ENCODE data around the gene RPS6KC1.

The RPS6KC1 gene

DNA sequence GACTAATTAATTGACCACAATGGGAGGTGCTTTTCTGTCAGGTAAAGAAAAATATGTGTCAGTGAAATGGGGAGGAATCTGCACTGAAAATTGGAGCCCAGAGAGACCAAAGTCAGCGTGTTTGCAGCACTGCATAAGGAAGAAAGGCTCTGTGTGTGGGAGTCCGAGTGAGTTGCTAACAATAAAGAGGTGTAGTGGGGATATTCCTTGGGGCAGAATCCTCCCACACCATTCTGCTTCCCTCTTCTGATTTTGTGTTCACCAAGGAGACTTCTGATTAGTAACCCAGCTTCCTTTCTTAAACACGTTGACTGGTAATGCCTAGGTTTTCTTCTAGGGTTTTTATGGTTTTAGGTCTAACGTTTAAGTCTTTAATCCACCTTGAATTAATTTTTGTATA, 240.5 kb downstream of the RPS6KC1 start:
- Histone ChIP-seq H3K9me2 (ENCODE audit: low read depth, low read length) (no peaks in the 10 kb centered on the region), H3K4me1 (ENCODE audit: insufficient read depth, low read length, severe bottlenecking) (no peaks in the 10 kb centered on the region)
- no peak for TF ChIP-seq EZH2 (IDR thresholded peaks at IDR 0.05; ENCODE audit: borderline replicate concordance, low read length)
- TF ChIP-seq, protein P1, sequence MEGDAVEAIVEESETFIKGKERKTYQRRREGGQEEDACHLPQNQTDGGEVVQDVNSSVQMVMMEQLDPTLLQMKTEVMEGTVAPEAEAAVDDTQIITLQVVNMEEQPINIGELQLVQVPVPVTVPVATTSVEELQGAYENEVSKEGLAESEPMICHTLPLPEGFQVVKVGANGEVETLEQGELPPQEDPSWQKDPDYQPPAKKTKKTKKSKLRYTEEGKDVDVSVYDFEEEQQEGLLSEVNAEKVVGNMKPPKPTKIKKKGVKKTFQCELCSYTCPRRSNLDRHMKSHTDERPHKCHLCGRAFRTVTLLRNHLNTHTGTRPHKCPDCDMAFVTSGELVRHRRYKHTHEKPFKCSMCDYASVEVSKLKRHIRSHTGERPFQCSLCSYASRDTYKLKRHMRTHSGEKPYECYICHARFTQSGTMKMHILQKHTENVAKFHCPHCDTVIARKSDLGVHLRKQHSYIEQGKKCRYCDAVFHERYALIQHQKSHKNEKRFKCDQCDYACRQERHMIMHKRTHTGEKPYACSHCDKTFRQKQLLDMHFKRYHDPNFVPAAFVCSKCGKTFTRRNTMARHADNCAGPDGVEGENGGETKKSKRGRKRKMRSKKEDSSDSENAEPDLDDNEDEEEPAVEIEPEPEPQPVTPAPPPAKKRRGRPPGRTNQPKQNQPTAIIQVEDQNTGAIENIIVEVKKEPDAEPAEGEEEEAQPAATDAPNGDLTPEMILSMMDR (IDR thresholded peaks at IDR 0.05; ENCODE audit: low read length) = no peak

DNA sequence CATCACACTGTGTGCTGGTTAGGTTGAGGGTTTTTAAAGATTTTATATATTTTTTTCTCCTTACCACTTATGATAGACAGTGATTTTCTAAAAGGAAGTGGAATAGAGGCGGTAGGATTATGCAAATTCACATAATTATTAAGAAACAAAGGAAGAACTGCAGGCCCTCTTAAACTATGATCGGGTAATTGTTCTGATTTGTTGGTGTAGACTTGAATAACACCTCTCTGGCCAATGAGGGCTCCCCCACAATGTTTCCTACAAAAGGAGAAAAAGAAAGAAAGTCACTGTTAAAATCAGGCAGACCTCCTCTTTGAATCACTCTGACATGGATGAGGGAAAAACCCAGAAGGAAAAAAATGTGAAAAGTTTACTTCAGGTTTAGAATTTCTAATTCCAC, 241.6 kb downstream of the RPS6KC1 start:
- Histone ChIP-seq H2AFZ (ENCODE audit: low read length) (no peak overlapping the region), H3K9me3 (ENCODE audit: low read length) (no peaks in the 10 kb centered on the region), H3K9ac (ENCODE audit: low read length) (no peak overlapping the region), H3K27ac (ENCODE audit: low read depth, low read length, poor library complexity, severe bottlenecking) (no peak overlapping the region), H4K20me1 (ENCODE audit: insufficient read depth, low read length) (no peaks in the 10 kb centered on the region), H3F3A (ENCODE audit: insufficient read depth, low read length) (no peaks in the 10 kb centered on the region), H3K4me2 (ENCODE audit: low read length) (no peak overlapping the region), H3K4me1 (ENCODE audit: insufficient read depth, low read length, severe bottlenecking) (no peaks in the 10 kb centered on the region), H3K36me3 (ENCODE audit: insufficient read depth, low read length) (no peaks in the 10 kb centered on the region), H3K79me2 (ENCODE audit: insufficient read depth, low read length) (no peaks in the 10 kb centered on the region), H3K9me2 (ENCODE audit: low read depth, low read length) (no peaks in the 10 kb centered on the region), H3K27me3 (ENCODE audit: insufficient read depth, low read length) (no peaks in the 10 kb centered on the region), H3K4me3 (ENCODE audit: low read depth, low read length, poor library complexity, severe bottlenecking) (no peak overlapping the region)
- no peak for TF ChIP-seq EZH2 (IDR thresholded peaks at IDR 0.05; ENCODE audit: borderline replicate concordance, low read length)
- TF ChIP-seq, protein P1 (IDR thresholded peaks at IDR 0.05; ENCODE audit: low read length) = no peak

More for the DNA sequence above, 240.5 kb downstream of the RPS6KC1 start:
- no peaks in the 10 kb centered on the region for H3K79me2 ChIP-seq (ENCODE audit: insufficient read depth, low read length)
- no peak overlapping the region for H3K4me3 ChIP-seq (ENCODE audit: low read depth, low read length, poor library complexity, severe bottlenecking)
- H4K20me1 ChIP-seq (ENCODE audit: insufficient read depth, low read length) = no peaks in the 10 kb centered on the region
- H3K9ac ChIP-seq (ENCODE audit: low read length) = no peak overlapping the region
- no peak overlapping the region for H2AFZ ChIP-seq (ENCODE audit: low read length)
- no peaks in the 10 kb centered on the region for H3K9me3 ChIP-seq (ENCODE audit: low read length)
- H3K27ac ChIP-seq (ENCODE audit: low read depth, low read length, poor library complexity, severe bottlenecking) = no peak overlapping the region
- H3K27me3 ChIP-seq (ENCODE audit: insufficient read depth, low read length) = no peaks in the 10 kb centered on the region
- H3K4me2 ChIP-seq (ENCODE audit: low read length) = no peak overlapping the region
- H3F3A ChIP-seq (ENCODE audit: insufficient read depth, low read length) = no peaks in the 10 kb centered on the region
- H3K36me3 ChIP-seq (ENCODE audit: insufficient read depth, low read length) = no peaks in the 10 kb centered on the region

DNA sequence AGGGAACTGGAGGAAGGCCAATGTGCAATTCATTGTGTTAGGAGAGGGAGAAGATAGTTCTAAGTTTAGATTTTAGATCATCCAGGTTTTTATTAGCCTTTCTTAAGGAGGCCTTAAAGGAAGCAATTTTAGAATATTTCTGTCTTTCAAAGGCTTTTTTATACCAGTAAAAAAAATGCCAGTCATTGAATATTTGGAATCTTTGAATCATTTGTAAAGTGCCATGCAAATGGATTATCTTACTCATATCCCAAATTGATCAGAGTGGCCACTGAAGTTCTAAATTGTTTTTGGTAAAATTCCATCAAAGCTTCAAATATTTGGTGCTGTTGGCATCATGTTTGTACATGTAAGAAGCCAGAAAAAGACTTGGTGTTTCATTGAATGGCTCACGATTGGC, 244.8 kb downstream of the RPS6KC1 start:
- Histone ChIP-seq H3K4me1 (ENCODE audit: insufficient read depth, low read length, severe bottlenecking) (no peaks in the 10 kb centered on the region), H4K20me1 (ENCODE audit: insufficient read depth, low read length) (no peaks in the 10 kb centered on the region), H3K27ac (ENCODE audit: low read depth, low read length, poor library complexity, severe bottlenecking) (no peak overlapping the region), H3K4me2 (ENCODE audit: low read length) (no peak overlapping the region), H3F3A (ENCODE audit: insufficient read depth, low read length) (no peaks in the 10 kb centered on the region), H3K9me3 (ENCODE audit: low read length) (no peaks in the 10 kb centered on the region), H3K79me2 (ENCODE audit: insufficient read depth, low read length) (no peaks in the 10 kb centered on the region), H3K9me2 (ENCODE audit: low read depth, low read length) (no peaks in the 10 kb centered on the region), H3K4me3 (ENCODE audit: low read depth, low read length, poor library complexity, severe bottlenecking) (no peak overlapping the region), H3K9ac (ENCODE audit: low read length) (no peak overlapping the region), H2AFZ (ENCODE audit: low read length) (no peak overlapping the region), H3K36me3 (ENCODE audit: insufficient read depth, low read length) (no peaks in the 10 kb centered on the region), H3K27me3 (ENCODE audit: insufficient read depth, low read length) (no peaks in the 10 kb centered on the region)
- TF ChIP-seq, protein P1 (IDR thresholded peaks at IDR 0.05; ENCODE audit: low read length) = no peak
- TF ChIP-seq EZH2 (IDR thresholded peaks at IDR 0.05; ENCODE audit: borderline replicate concordance, low read length) = no peak

Measured in OCI-LY1 (cell line).